ENCODE data around the gene WDR73. TPM values are rescaled to one million over a fixed set of nuclear protein-coding genes. Genes with fewer than 3 reads are reported as not detected.
"Not testable (repeated sequence)": the region's sequence is repeated elsewhere in the genome, so short reads cannot be mapped to it uniquely, and the experiment has no call there.

Gene WDR73
- 10 to 100 TPM; 22.1 to 23.8 TPM for total RNA-seq

DNA sequence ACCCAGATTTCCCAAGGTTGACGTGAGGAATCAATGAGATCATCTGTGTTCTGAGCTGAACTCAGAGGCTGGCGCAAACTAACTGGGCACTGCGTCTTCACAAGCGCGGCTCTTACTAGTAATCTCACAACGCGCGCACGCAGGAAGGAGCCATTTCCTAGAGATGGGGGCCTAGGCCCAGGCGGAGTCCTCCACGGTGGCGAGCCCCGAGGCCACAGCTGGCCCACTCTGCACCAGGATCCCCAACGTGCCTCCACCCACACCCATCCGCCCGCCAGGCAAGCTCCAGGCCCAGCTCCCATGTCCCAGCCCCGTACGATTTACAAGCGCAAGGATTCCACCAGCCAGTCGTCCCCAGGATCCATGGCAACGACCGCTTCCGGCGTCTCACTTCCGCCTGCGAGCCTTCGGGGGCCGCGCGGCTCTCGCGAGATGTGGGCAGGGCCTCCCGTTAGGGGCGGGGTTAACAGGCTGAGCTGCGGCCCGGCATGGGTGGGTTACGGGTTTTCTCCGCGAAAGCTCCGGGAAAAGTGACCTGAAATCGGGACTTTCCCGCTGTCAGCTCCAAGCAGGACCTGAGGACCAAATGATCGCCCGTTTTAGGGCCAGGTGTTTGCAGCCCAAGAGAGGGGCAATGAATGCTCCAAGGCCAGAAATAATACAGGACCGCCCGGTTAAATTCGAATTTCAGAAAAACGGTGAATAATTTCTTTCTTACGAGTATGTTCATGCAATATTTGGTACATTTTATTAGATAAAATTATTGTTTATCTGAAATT is at the start of gene WDR73:
Gene WDR73 (minus strand): TSS at position 374 of the 779 bp plus-strand sequence. CDS start 9 bp downstream, at position 365.
- ChIA-PET CTCF (interaction anchor here (0.7 to 3.5 kb wide), 13 partner anchors 11 to 100 kb away, joined by 3 to 13 read pairs (median 3); no protein-coding TSS in a partner anchor), POLR2A (interaction anchor here (0.6 to 1.2 kb wide), 4 partner anchors 53 to 272 kb away, joined by 3 to 4 read pairs (median 4); partner anchors contain the start of gene SEC11A)
- Mint-ChIP-seq H3K9me3 (no peaks in the 10 kb centered on the region), H3K36me3 (ENCODE audit: low read depth) (peaks cover 15% of the 10 kb centered on the region), H3K27ac (peak within 1 kb of the TSS; percentile 89), H3K4me3 (peak within 1 kb of the TSS; percentile 96), H3K4me1 (peaks cover 48% of the 10 kb centered on the region), H3K27me3 (no peaks in the 10 kb centered on the region)
- peak; percentile 98 for DNase-seq

DNA sequence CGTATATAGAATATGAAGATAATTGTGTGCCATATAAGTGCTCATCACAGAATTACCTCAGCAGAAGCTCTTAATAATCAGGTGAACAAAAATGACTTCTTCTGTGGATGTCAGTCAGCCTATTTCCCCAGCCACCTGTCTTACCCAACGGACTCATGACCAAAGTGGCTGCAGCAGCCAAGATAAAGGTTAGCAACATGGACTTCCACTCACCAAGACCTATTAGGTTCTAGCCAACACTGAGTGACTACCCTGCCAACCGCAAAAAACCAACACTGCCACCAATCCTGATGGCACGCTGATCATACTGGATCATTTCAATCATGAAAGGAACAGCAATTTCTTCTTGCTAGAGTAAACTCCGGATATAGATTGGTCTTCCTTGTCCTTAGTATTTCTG is 49.7 kb upstream of the WDR73 start:
- ChIA-PET CTCF (interaction anchor here (0.6 kb wide), 1 partner anchor 141 kb away, joined by 4 read pairs; no protein-coding TSS in a partner anchor), POLR2A (no interaction called here)
- Mint-ChIP-seq H3K9me3 (no peaks in the 10 kb centered on the region), H3K36me3 (ENCODE audit: low read depth) (peaks cover 38% of the 10 kb centered on the region), H3K4me3 (no peak overlapping the region), H3K27ac (no peak overlapping the region), H3K27me3 (no peaks in the 10 kb centered on the region), H3K4me1 (peaks cover 56% of the 10 kb centered on the region)
- DNase-seq, result no peak

GRCh38 chr15:84702961-84703482 is 48.9 kb upstream of the WDR73 start:
- Mint-ChIP-seq H3K4me3 (no peak overlapping the region), H3K4me1 (peaks cover 56% of the 10 kb centered on the region), H3K27ac (no peak overlapping the region), H3K36me3 (ENCODE audit: low read depth) (peaks cover 31% of the 10 kb centered on the region), H3K9me3 (no peaks in the 10 kb centered on the region), H3K27me3 (no peaks in the 10 kb centered on the region)
- ChIA-PET POLR2A (no interaction called here), CTCF (interaction anchor here (0.5 kb wide), 1 partner anchor 30 kb away, joined by 3 read pairs; no protein-coding TSS in a partner anchor)
- no peak for DNase-seq

GRCh38 chr15:84699538-84700191 is 45.6 kb upstream of the WDR73 start:
- H3K9me3 Mint-ChIP-seq, result no peaks in the 10 kb centered on the region
- H3K4me3 Mint-ChIP-seq, result no peak overlapping the region
- H3K27me3 Mint-ChIP-seq, result no peaks in the 10 kb centered on the region
- no peak for DNase-seq
- ChIA-PET POLR2A (no interaction called here), CTCF (interaction anchor here (0.6 to 1.1 kb wide), 4 partner anchors 11 to 55 kb away, joined by 3 to 7 read pairs (median 4); no protein-coding TSS in a partner anchor)
- H3K36me3 Mint-ChIP-seq (ENCODE audit: low read depth), result peaks cover 25% of the 10 kb centered on the region
- peaks cover 61% of the 10 kb centered on the region for H3K4me1 Mint-ChIP-seq
- no peak overlapping the region for H3K27ac Mint-ChIP-seq

DNA sequence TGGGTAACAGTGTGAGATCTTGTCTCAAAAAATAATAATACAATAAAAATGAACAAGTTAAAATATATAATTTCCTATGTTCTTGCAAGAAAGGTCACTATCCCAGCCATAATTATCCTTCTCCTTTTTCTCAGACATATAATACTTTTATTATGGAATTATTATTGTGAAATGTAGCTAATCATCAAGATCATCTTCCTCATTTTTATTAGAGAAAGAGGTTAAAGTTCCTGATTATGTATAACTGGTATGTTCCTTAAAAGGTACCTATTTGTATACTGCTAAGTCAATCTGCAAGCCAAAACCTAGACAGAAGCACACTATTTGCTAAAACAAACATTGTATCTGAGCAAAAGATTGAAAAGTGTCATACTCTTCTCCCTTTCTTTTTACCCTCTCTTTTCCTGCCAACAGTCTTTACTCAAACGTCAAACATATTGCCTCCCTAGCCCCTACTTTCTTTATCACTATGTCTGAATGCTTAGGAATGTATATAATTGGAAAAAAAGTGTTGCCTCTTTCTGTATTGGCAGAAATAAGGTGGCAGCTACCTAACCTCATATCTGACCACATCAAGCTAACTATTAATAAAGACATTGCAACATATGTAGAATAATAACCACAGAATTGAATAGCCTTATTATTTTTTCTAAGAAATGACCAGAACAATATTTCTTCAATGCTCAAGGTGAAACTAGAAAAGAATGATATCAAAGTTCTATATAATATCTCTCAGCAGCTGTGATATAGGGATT is 43.3 kb upstream of the WDR73 start:
- Mint-ChIP-seq H3K9me3 (no peaks in the 10 kb centered on the region), H3K4me3 (no peak overlapping the region), H3K4me1 (peaks cover 40% of the 10 kb centered on the region), H3K36me3 (ENCODE audit: low read depth) (peaks cover 15% of the 10 kb centered on the region), H3K27me3 (no peaks in the 10 kb centered on the region), H3K27ac (no peak overlapping the region)
- ChIA-PET CTCF (no interaction called here), POLR2A (no interaction called here)
- no peak for DNase-seq

GRCh38 chr15:84696757-84697156 is 42.7 kb upstream of the WDR73 start:
- Mint-ChIP-seq H3K9me3 (no peaks in the 10 kb centered on the region), H3K27ac (no peak overlapping the region), H3K4me3 (no peak overlapping the region), H3K27me3 (no peaks in the 10 kb centered on the region), H3K4me1 (peaks cover 40% of the 10 kb centered on the region), H3K36me3 (ENCODE audit: low read depth) (peaks cover 22% of the 10 kb centered on the region)
- ChIA-PET CTCF (interaction anchor here (1.3 kb wide), 1 partner anchor 14 kb away, joined by 3 read pairs; no protein-coding TSS in a partner anchor), POLR2A (no interaction called here)
- no peak for DNase-seq

DNA sequence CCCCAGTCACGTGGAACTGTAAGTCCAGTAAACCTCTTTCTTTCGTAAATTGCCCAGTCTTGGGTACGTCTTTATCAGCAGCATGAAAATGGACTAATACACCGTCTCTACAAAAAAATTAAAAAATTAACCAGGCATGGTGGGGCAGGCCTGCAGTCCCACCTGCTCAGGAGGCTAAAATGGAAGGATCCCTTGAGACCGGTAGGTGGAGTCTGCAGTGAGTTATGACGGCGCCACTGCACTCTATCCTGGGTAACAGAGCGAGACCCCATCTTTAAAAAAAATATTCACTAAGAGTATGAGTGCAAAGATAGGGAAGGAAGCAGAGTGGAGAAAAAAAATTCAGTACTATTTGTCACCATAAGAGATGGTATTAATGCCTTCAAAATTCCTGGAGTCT is 36.3 kb upstream of the WDR73 start:
- Mint-ChIP-seq H3K27me3 (no peaks in the 10 kb centered on the region), H3K4me1 (peaks cover 9% of the 10 kb centered on the region), H3K9me3 (no peaks in the 10 kb centered on the region), H3K27ac (no peak overlapping the region), H3K36me3 (ENCODE audit: low read depth) (peaks cover 52% of the 10 kb centered on the region), H3K4me3 (no peak overlapping the region)
- DNase-seq, result no peak
- CTCF ChIA-PET, result no interaction called here
- POLR2A ChIA-PET, result no interaction called here

DNA sequence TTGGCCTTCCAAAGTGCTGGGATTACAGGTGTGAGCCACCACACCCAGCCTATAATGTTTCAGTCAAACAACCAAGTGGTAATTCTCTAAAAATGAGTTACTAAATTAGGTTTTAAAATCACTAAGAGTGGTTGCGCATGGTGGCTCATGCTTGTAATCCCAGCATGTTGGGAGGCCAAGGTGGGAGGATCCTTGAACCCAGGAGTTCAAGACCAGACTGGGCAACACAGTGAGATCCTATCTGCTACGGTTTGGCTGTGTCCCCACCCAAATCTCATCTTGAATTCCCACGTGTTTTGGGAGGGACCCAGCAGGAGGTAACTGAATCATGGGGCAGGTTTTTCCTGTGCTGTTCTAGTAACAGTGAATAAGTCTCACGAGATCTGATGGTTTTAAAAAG is 35.8 kb upstream of the WDR73 start:
- POLR2A ChIA-PET, result no interaction called here
- CTCF ChIA-PET, result no interaction called here
- no peak overlapping the region for H3K4me3 Mint-ChIP-seq
- peaks cover 9% of the 10 kb centered on the region for H3K4me1 Mint-ChIP-seq
- H3K36me3 Mint-ChIP-seq (ENCODE audit: low read depth), result peaks cover 55% of the 10 kb centered on the region
- H3K27me3 Mint-ChIP-seq, result no peaks in the 10 kb centered on the region
- DNase-seq, result no peak
- H3K27ac Mint-ChIP-seq, result no peak overlapping the region
- H3K9me3 Mint-ChIP-seq, result no peaks in the 10 kb centered on the region

DNA sequence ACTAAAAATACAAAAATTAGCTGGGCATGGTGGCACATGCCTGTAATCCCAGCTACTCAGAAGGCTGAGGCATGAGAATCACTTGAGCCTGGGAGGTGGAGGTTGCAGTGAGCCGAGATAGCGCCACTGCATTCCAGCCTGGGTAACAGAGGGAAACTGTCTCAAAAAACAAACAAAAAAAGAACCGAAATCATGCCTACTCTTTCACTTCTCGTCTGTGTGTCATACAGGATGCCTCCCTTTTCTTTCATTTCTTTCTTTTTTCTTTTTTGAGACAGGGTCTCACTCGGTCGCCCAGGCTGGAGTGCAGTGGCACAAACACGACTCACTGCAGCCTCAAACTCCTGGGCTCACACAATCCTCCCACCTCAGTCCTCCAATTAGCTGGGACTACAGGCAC is 32.4 kb upstream of the WDR73 start:
- Mint-ChIP-seq H3K36me3 (ENCODE audit: low read depth) (peaks cover 58% of the 10 kb centered on the region), H3K4me1 (peaks cover 19% of the 10 kb centered on the region)
- H3K27me3 Mint-ChIP-seq, H3K4me3 Mint-ChIP-seq, POLR2A ChIA-PET, H3K27ac Mint-ChIP-seq, H3K9me3 Mint-ChIP-seq, DNase-seq: not testable (repeated sequence)
- CTCF ChIA-PET, result interaction anchor here (0.6 kb wide), 1 partner anchor 9 kb away, joined by 5 read pairs; no protein-coding TSS in a partner anchor

GRCh38 chr15:84685304-84685703 is 31.2 kb upstream of the WDR73 start:
- ChIA-PET CTCF (interaction anchor here (0.7 to 1.1 kb wide), 6 partner anchors 14 to 31 kb away, joined by 3 to 4 read pairs (median 3); partner anchors contain the start of gene SEC11A), POLR2A (no interaction called here)
- no peak overlapping the region for H3K4me3 Mint-ChIP-seq
- no peaks in the 10 kb centered on the region for H3K9me3 Mint-ChIP-seq
- no peak for DNase-seq
- H3K4me1 Mint-ChIP-seq, result peaks cover 17% of the 10 kb centered on the region
- H3K36me3 Mint-ChIP-seq (ENCODE audit: low read depth), result peaks cover 56% of the 10 kb centered on the region
- H3K27me3 Mint-ChIP-seq, result no peaks in the 10 kb centered on the region
- H3K27ac Mint-ChIP-seq, result no peak overlapping the region

- CTCF ChIA-PET, result no interaction called here
- Mint-ChIP-seq H3K4me1 (peaks cover 17% of the 10 kb centered on the region), H3K27ac (no peak overlapping the region), H3K4me3 (no peak overlapping the region), H3K9me3 (no peaks in the 10 kb centered on the region), H3K36me3 (ENCODE audit: low read depth) (peaks cover 56% of the 10 kb centered on the region), H3K27me3 (no peaks in the 10 kb centered on the region)
- DNase-seq, result no peak
- POLR2A ChIA-PET, result no interaction called here
Measured at GRCh38 chr15:84684092-84684491, 30.0 kb upstream of the WDR73 start.

- ChIA-PET CTCF (interaction anchor here (1.0 to 1.6 kb wide), 4 partner anchors 12 to 32 kb away, joined by 3 to 4 read pairs (median 4); no protein-coding TSS in a partner anchor), POLR2A (no interaction called here)
- Mint-ChIP-seq H3K9me3 (no peaks in the 10 kb centered on the region), H3K27ac (no peak overlapping the region), H3K4me1 (peaks cover 15% of the 10 kb centered on the region), H3K27me3 (no peaks in the 10 kb centered on the region), H3K4me3 (no peak overlapping the region), H3K36me3 (ENCODE audit: low read depth) (peaks cover 51% of the 10 kb centered on the region)
- peak; percentile 12 for DNase-seq
Measured at GRCh38 chr15:84681831-84682230, 27.7 kb upstream of the WDR73 start.

All from activated CD4-positive, alpha-beta T cell treated with anti-CD3 and anti-CD28 coated beads, Interleukin-2, amount 10 ng/mL, durations not matched to agents 7 days and 5 days (primary cell).